ENCODE data around the gene RER1.
"Not testable (repeated sequence)": the region's sequence is repeated elsewhere in the genome, so short reads cannot be mapped to it uniquely, and the experiment has no call there.

The RER1 gene

GRCh38 chr1:2431518-2431917 lies 39.9 kb downstream of the RER1 start:
- peak; percentile 55 for DNase-seq

GRCh38 chr1:2432441-2432844 lies 40.8 kb downstream of the RER1 start:
- no peak for DNase-seq

- DNase-seq, result no peak
Observed at GRCh38 chr1:2433196-2433595, 41.6 kb downstream of the RER1 start.

- DNase-seq, result no peak
Observed at GRCh38 chr1:2433936-2434655, 42.5 kb downstream of the RER1 start.

GRCh38 chr1:2435091-2435490 lies 43.5 kb downstream of the RER1 start:
- DNase-seq, result no peak

- no peak for DNase-seq
Observed at GRCh38 chr1:2435746-2436355, 44.2 kb downstream of the RER1 start.

GRCh38 chr1:2436876-2437275 lies 45.2 kb downstream of the RER1 start:
- DNase-seq, result no peak

- DNase-seq, result no peak
Observed at GRCh38 chr1:2437617-2438016, 46.0 kb downstream of the RER1 start.

GRCh38 chr1:2438038-2438437 lies 46.4 kb downstream of the RER1 start:
- DNase-seq, result peak; percentile 23

GRCh38 chr1:2438641-2439040 lies 47.0 kb downstream of the RER1 start:
- no peak for DNase-seq

- no peak for DNase-seq
Observed at GRCh38 chr1:2439369-2439768, 47.7 kb downstream of the RER1 start.

- not testable (repeated sequence) for DNase-seq
Observed at GRCh38 chr1:2440346-2440745, 48.7 kb downstream of the RER1 start.

GRCh38 chr1:2441746-2442145 lies 50.1 kb downstream of the RER1 start:
- DNase-seq, result no peak

GRCh38 chr1:2442661-2443060 lies 51.0 kb downstream of the RER1 start:
- no peak for DNase-seq

- peak; percentile 4 for DNase-seq
Observed at GRCh38 chr1:2443277-2444137, 51.9 kb downstream of the RER1 start.

GRCh38 chr1:2444138-2444591 lies 52.5 kb downstream of the RER1 start:
- no peak for DNase-seq

- DNase-seq, result no peak
Observed at GRCh38 chr1:2445162-2445822, 53.7 kb downstream of the RER1 start.

- no peak for DNase-seq
Observed at GRCh38 chr1:2445823-2446215, 54.2 kb downstream of the RER1 start.

- no peak for DNase-seq
Observed at GRCh38 chr1:2446394-2446793, 54.8 kb downstream of the RER1 start.

GRCh38 chr1:2446861-2447260 lies 55.2 kb downstream of the RER1 start:
- no peak for DNase-seq

- DNase-seq, result no peak
Observed at GRCh38 chr1:2447276-2448097, 55.8 kb downstream of the RER1 start.

GRCh38 chr1:2448098-2448445 lies 56.4 kb downstream of the RER1 start:
- DNase-seq, result no peak

Measured in DMS79 treated with DMSO at 0.1 percent for 48 hours (cell line).